K562 (cell line): ENCODE data around the gene GALNT15. TPM values are rescaled to one million over a fixed set of nuclear protein-coding genes. Genes with fewer than 3 reads are reported as not detected.

Source experiments
- CBX1 ChIP-seq: sonication (generic); IDR thresholded peaks from 2 replicates; pipeline ENCODE4 v1.6.1; 2016; ENCODE audit warnings: antibody characterized with exemption, low read depth, mild to moderate bottlenecking
- CHD2 ChIP-seq: IDR thresholded peaks from 2 replicates; pipeline ENCODE4 v1.6.1; 2011; ENCODE audit warnings: low read depth, low read length
- CSDE1 ChIP-seq, 2 experiments: fragments of 450-650 bp; IDR thresholded peaks; 2 replicates each; pipeline ENCODE4 v1.6.1; 2016; ENCODE audit warnings: mild to moderate bottlenecking in 1 of 2
- ETV1 ChIP-seq: fragments of 450-650 bp; conservative IDR thresholded peaks from 2 replicates; pipeline ENCODE4 v1.6.1; 2016; ENCODE audit warnings: missing genetic modification characterization, control low read depth, low read depth, missing compliant biosample characterization
- EZH2 ChIP-seq: IDR thresholded peaks from 2 replicates; pipeline ENCODE4 v1.6.1; 2012; ENCODE audit warnings: low read depth, mild to moderate bottlenecking, inconsistent platforms, low read length, borderline replicate concordance
- FOS ChIP-seq: IDR thresholded peaks from 3 replicates; pipeline ENCODE4 v1.6.1; 2011; ENCODE audit not compliant: insufficient read length; ENCODE audit errors: extremely low read depth
- FOXJ2 ChIP-seq: fragments of 200-800 bp; sonication (Bioruptor generic); IDR thresholded peaks from 2 replicates; pipeline ENCODE4 v1.6.1; 2016; ENCODE audit warnings: missing genetic modification characterization, missing compliant biosample characterization
- HMGN3 ChIP-seq: IDR thresholded peaks from 2 replicates; pipeline ENCODE4 v1.6.1; 2011; ENCODE audit warnings: borderline replicate concordance, low read depth, mild to moderate bottlenecking, mixed read lengths, low read length; ENCODE audit not compliant: insufficient read length; ENCODE audit errors: extremely low read depth
- ZNF263 ChIP-seq: sonication (generic); formaldehyde crosslinking; IDR thresholded peaks from 2 replicates; pipeline ENCODE4 v1.8.0; 2022; ENCODE audit warnings: mild to moderate bottlenecking, missing genetic modification reagents, borderline replicate concordance
- ZNF507 ChIP-seq: conservative IDR thresholded peaks from 2 replicates; pipeline ENCODE4 v1.6.1; 2017; ENCODE audit warnings: missing genetic modification characterization, missing compliant biosample characterization
- ZNF512 ChIP-seq: IDR thresholded peaks from 2 replicates; pipeline ENCODE4 v1.6.1; 2016; ENCODE audit warnings: missing genetic modification characterization, missing compliant biosample characterization
- polyA plus RNA-seq, 8 experiments: library from polyadenylated mRNA; depleted of rRNA in 4 of 8; stranded (reverse) in 5 of 8; unstranded in 3 of 8; fragments of >200 nt; fragmentation: Nextera tagmentation in 2 of 8; fragmentation: Illumina TruSeq in 1 of 8; extraction: Ambion mirVana in 2 of 8; extraction: Trizol in 1 of 8; gene quantifications; 2 replicates each; pipeline versions ENCODE4 v1.2.1 to v1.2.3, GENCODE V29; 2011 to 2014; ENCODE audit warnings: inconsistent platforms in 1 of 8, missing spikeins in 1 of 8
- total RNA-seq, 7 experiments: library from RNA; depleted of rRNA in 6 of 7; stranded (reverse); fragments of >200 nt in 6 of 7; fragmentation: Illumina TruSeq in 2 of 7; extraction: Trizol in 2 of 7; gene quantifications; 2 replicates each; pipeline versions ENCODE4 v1.2.1 to v1.2.3, GENCODE V29; 2011 to 2021; ENCODE audit warnings: low replicate concordance in 1 of 7
- TF ChIP-seq, protein P1 (sequence below): fragments of 200-600 bp; sonication (generic); IDR thresholded peaks from one replicate; pipeline ENCODE4 v1.6.1; 2012; ENCODE audit warnings: mild to moderate bottlenecking, low read depth, low read length, inconsistent platforms
- TF ChIP-seq, protein P2 (sequence below): fragments of 450-650 bp; IDR thresholded peaks from 2 replicates; pipeline ENCODE4 v1.6.1; 2014; ENCODE audit warnings: low read depth, mild to moderate bottlenecking, moderate library complexity, borderline replicate concordance

Gene GALNT15
- total and polyA plus RNA-seq, 9 of the 15 experiments (the other 6 are each of a cell fraction or from before 2014, with no cell fraction given), result not detected

DNA sequence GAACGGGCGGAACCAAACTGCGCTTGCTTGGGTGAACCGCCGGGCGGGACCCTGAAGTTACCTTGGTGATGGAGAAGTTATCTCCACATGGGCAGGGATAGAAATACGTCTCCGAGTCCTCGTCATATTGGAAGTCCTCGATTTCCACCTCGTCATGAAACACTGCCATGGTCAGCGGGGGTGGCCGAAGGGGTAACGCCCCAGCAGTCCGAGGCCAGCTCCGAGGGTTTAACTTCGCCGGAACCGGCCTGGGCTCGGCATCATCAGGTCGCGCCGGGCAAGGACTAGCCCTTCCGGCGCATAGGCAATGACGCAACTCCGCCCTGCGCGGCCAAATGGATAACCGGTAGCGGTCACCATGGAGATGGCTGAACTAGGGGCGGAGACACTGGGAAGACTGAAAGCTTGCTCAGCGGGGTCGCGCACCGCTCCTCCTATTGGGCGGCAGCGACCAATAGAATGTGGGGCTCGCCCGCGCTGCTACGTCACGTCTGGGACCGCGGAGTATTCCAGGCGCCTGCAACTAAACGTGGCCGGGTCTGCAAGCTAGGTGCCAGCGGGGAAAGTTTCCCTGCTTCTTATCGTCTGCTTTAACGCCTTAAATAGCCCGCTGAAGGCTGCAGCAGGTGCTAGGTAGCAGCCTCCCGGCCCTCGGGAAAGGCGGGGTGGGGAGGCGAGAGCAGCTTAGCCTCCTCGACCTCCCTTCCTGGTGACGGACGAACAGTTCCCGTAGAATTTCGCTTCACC is 90.4 kb downstream of the GALNT15 start, which contains the start of the genes DPH3 and OXNAD1 (continued):
- TF ChIP-seq, protein P1, sequence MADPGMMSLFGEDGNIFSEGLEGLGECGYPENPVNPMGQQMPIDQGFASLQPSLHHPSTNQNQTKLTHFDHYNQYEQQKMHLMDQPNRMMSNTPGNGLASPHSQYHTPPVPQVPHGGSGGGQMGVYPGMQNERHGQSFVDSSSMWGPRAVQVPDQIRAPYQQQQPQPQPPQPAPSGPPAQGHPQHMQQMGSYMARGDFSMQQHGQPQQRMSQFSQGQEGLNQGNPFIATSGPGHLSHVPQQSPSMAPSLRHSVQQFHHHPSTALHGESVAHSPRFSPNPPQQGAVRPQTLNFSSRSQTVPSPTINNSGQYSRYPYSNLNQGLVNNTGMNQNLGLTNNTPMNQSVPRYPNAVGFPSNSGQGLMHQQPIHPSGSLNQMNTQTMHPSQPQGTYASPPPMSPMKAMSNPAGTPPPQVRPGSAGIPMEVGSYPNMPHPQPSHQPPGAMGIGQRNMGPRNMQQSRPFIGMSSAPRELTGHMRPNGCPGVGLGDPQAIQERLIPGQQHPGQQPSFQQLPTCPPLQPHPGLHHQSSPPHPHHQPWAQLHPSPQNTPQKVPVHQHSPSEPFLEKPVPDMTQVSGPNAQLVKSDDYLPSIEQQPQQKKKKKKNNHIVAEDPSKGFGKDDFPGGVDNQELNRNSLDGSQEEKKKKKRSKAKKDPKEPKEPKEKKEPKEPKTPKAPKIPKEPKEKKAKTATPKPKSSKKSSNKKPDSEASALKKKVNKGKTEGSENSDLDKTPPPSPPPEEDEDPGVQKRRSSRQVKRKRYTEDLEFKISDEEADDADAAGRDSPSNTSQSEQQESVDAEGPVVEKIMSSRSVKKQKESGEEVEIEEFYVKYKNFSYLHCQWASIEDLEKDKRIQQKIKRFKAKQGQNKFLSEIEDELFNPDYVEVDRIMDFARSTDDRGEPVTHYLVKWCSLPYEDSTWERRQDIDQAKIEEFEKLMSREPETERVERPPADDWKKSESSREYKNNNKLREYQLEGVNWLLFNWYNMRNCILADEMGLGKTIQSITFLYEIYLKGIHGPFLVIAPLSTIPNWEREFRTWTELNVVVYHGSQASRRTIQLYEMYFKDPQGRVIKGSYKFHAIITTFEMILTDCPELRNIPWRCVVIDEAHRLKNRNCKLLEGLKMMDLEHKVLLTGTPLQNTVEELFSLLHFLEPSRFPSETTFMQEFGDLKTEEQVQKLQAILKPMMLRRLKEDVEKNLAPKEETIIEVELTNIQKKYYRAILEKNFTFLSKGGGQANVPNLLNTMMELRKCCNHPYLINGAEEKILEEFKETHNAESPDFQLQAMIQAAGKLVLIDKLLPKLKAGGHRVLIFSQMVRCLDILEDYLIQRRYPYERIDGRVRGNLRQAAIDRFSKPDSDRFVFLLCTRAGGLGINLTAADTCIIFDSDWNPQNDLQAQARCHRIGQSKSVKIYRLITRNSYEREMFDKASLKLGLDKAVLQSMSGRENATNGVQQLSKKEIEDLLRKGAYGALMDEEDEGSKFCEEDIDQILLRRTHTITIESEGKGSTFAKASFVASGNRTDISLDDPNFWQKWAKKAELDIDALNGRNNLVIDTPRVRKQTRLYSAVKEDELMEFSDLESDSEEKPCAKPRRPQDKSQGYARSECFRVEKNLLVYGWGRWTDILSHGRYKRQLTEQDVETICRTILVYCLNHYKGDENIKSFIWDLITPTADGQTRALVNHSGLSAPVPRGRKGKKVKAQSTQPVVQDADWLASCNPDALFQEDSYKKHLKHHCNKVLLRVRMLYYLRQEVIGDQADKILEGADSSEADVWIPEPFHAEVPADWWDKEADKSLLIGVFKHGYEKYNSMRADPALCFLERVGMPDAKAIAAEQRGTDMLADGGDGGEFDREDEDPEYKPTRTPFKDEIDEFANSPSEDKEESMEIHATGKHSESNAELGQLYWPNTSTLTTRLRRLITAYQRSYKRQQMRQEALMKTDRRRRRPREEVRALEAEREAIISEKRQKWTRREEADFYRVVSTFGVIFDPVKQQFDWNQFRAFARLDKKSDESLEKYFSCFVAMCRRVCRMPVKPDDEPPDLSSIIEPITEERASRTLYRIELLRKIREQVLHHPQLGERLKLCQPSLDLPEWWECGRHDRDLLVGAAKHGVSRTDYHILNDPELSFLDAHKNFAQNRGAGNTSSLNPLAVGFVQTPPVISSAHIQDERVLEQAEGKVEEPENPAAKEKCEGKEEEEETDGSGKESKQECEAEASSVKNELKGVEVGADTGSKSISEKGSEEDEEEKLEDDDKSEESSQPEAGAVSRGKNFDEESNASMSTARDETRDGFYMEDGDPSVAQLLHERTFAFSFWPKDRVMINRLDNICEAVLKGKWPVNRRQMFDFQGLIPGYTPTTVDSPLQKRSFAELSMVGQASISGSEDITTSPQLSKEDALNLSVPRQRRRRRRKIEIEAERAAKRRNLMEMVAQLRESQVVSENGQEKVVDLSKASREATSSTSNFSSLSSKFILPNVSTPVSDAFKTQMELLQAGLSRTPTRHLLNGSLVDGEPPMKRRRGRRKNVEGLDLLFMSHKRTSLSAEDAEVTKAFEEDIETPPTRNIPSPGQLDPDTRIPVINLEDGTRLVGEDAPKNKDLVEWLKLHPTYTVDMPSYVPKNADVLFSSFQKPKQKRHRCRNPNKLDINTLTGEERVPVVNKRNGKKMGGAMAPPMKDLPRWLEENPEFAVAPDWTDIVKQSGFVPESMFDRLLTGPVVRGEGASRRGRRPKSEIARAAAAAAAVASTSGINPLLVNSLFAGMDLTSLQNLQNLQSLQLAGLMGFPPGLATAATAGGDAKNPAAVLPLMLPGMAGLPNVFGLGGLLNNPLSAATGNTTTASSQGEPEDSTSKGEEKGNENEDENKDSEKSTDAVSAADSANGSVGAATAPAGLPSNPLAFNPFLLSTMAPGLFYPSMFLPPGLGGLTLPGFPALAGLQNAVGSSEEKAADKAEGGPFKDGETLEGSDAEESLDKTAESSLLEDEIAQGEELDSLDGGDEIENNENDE, result no peak
- TF ChIP-seq ETV1 (peak; percentile 79), HMGN3 (peak; percentile 68), ZNF263 (no peak), FOXJ2 (peak; percentile 92), FOS (peak; percentile 73), EZH2 (no peak), CSDE1 (IDR thresholded peaks at IDR 0.05) (peak in 1 of 2 experiments; percentile 97; a peak in 2 of 4 replicates), ZNF512 (tag) (no peak), CBX1 (no peak), CHD2 (no peak; the same call in 1 of the 2 replicates), ZNF507 (no peak)
- TF ChIP-seq, protein P2, sequence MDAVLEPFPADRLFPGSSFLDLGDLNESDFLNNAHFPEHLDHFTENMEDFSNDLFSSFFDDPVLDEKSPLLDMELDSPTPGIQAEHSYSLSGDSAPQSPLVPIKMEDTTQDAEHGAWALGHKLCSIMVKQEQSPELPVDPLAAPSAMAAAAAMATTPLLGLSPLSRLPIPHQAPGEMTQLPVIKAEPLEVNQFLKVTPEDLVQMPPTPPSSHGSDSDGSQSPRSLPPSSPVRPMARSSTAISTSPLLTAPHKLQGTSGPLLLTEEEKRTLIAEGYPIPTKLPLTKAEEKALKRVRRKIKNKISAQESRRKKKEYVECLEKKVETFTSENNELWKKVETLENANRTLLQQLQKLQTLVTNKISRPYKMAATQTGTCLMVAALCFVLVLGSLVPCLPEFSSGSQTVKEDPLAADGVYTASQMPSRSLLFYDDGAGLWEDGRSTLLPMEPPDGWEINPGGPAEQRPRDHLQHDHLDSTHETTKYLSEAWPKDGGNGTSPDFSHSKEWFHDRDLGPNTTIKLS, result peak; percentile 74; the same call in 1 of the 2 replicates
